Neutrophil (primary cell): Measurements from ENCODE around the gene PCED1B.

ENCODE experiments used
- H3K27ac ChIP-seq: fragments of 200-600 bp; sonication (generic); 2 replicates; pipeline ENCODE4 v1.5.1; 2016; ENCODE audit warnings: mild to moderate bottlenecking, moderate library complexity
- H3K27me3 ChIP-seq: fragments of 200-600 bp; sonication (generic); 2 replicates; pipeline ENCODE4 v1.6.0; 2016; ENCODE audit warnings: mild to moderate bottlenecking
- H3K36me3 ChIP-seq: fragments of 200-600 bp; sonication (generic); 2 replicates; pipeline ENCODE4 v1.5.1; 2017
- H3K4me1 ChIP-seq, 2 experiments: fragments of 200-600 bp in 1 of 2; sonication (generic) in 1 of 2; 1 replicate in 1 of 2; 2 replicates in 1 of 2; pipeline versions ENCODE4 v1.5.1 to v1.6.1; 2013 to 2016; ENCODE audit warnings: low read depth in 1 of 2, low read length in 1 of 2, mild to moderate bottlenecking in 1 of 2, moderate library complexity in 1 of 2; ENCODE audit not compliant: control insufficient read depth in 1 of 2, insufficient read depth in 1 of 2
- H3K4me3 ChIP-seq, 2 experiments: fragments of 200-600 bp in 1 of 2; sonication (generic) in 1 of 2; 1 replicate in 1 of 2; 2 replicates in 1 of 2; pipeline ENCODE4 v1.5.1; 2013 to 2016; ENCODE audit warnings: low read depth in 1 of 2, low read length in 1 of 2, mild to moderate bottlenecking in 1 of 2, moderate library complexity in 1 of 2
- H3K9me3 ChIP-seq: fragments of 200-600 bp; sonication (generic); 2 replicates; pipeline ENCODE4 v1.5.1; 2016
- CTCF ChIP-seq: fragments of 200-600 bp; sonication (generic); IDR thresholded peaks from 2 replicates; pipeline ENCODE4 v1.5.1; 2016; ENCODE audit warnings: antibody characterized with exemption

The PCED1B gene

GRCh38 chr12:47079468-47079980, at the start of gene PCED1B, which contains the start of gene AMIGO2:
TSS of gene PCED1B (plus strand) at chr12:47079621. CDS start at chr12:47235064, 155,443 bp downstream.
TSS of gene AMIGO2 (minus strand) at chr12:47079959. CDS start at chr12:47079002, 957 bp downstream.
- H3K27ac ChIP-seq: no peak within 1 kb of the TSS
- H3K9me3 ChIP-seq: no peaks in the 10 kb centered on the region
- H3K36me3 ChIP-seq: no peaks in the 10 kb centered on the region
- peak within 1 kb of the TSS; percentile 57 to 58 for H3K4me3 ChIP-seq
- H3K27me3 ChIP-seq: peaks cover 87% of the 10 kb centered on the region
- H3K4me1 ChIP-seq: peaks cover 30 to 34% of the 10 kb centered on the region in 2 experiments
- no peak for TF ChIP-seq CTCF

GRCh38 chr12:47029903-47030302, 49.5 kb upstream of the PCED1B start:
- TF ChIP-seq CTCF: no peak
- Histone ChIP-seq H3K27ac (no peak overlapping the region), H3K9me3 (no peaks in the 10 kb centered on the region), H3K4me3 (no peak overlapping the region), H3K27me3 (no peaks in the 10 kb centered on the region), H3K36me3 (no peaks in the 10 kb centered on the region), H3K4me1 (no peaks in the 10 kb centered on the region)

- Histone ChIP-seq H3K4me1 (no peaks in the 10 kb centered on the region), H3K27me3 (no peaks in the 10 kb centered on the region), H3K9me3 (no peaks in the 10 kb centered on the region), H3K36me3 (no peaks in the 10 kb centered on the region), H3K4me3 (no peak overlapping the region), H3K27ac (no peak overlapping the region)
- TF ChIP-seq CTCF: no peak
Observed at GRCh38 chr12:47032644-47033043, 46.8 kb upstream of the PCED1B start.

- TF ChIP-seq CTCF: no peak
- no peaks in the 10 kb centered on the region for H3K9me3 ChIP-seq
- H3K4me3 ChIP-seq: no peak overlapping the region
- no peak overlapping the region for H3K27ac ChIP-seq
- H3K4me1 ChIP-seq: no peaks in the 10 kb centered on the region
- H3K27me3 ChIP-seq: no peaks in the 10 kb centered on the region
- no peaks in the 10 kb centered on the region for H3K36me3 ChIP-seq
Observed at GRCh38 chr12:47033081-47033480, 46.3 kb upstream of the PCED1B start.

GRCh38 chr12:47033789-47034555, 45.4 kb upstream of the PCED1B start:
- TF ChIP-seq CTCF: no peak
- Histone ChIP-seq H3K27ac (no peak overlapping the region), H3K27me3 (no peaks in the 10 kb centered on the region), H3K4me1 (no peaks in the 10 kb centered on the region), H3K9me3 (no peaks in the 10 kb centered on the region), H3K36me3 (no peaks in the 10 kb centered on the region), H3K4me3 (no peak overlapping the region)
